Stimulated activated CD8-positive, alpha-beta memory T cell treated with anti-CD3 and anti-CD28 coated beads, Interleukin-4, amount 100 ng/mL, for 4 hours (primary cell): ENCODE measurements around the gene CD164L2.

ENCODE experiments used
- DNase-seq, 2 donors: peaks; one replicate each; pipeline ENCODE4 v3.0.0-alpha.2; 2020; ENCODE audit warnings: low read depth in 2 of 2, low spot score in 1 of 2

Gene CD164L2

GRCh38 chr1:27365372-27366112 lies 17.6 kb downstream of the CD164L2 start:
- peak; percentile 52 to 73 for DNase-seq

GRCh38 chr1:27364696-27365371 lies 18.3 kb downstream of the CD164L2 start:
- no peak for DNase-seq

GRCh38 chr1:27363766-27364695 lies 19.1 kb downstream of the CD164L2 start:
- DNase-seq = no peak

- DNase-seq = no peak
Observed at GRCh38 chr1:27361553-27361952, 21.6 kb downstream of the CD164L2 start.

- no peak for DNase-seq
Observed at GRCh38 chr1:27361044-27361402, 22.1 kb downstream of the CD164L2 start.

- no peak for DNase-seq
Observed at GRCh38 chr1:27360159-27361043, 22.7 kb downstream of the CD164L2 start.

GRCh38 chr1:27359822-27360158 lies 23.3 kb downstream of the CD164L2 start:
- DNase-seq = no peak

- DNase-seq = no peak
Observed at GRCh38 chr1:27358928-27359313, 24.2 kb downstream of the CD164L2 start.

- no peak for DNase-seq
Observed at GRCh38 chr1:27358038-27358927, 24.9 kb downstream of the CD164L2 start.

GRCh38 chr1:27357281-27358037 lies 25.7 kb downstream of the CD164L2 start:
- peak; percentile 54 to 61 for DNase-seq

GRCh38 chr1:27356619-27357280 lies 26.4 kb downstream of the CD164L2 start:
- no peak for DNase-seq

- DNase-seq = no peak
Observed at GRCh38 chr1:27356277-27356618, 26.9 kb downstream of the CD164L2 start.

GRCh38 chr1:27355683-27356082 lies 27.4 kb downstream of the CD164L2 start:
- no peak for DNase-seq

GRCh38 chr1:27353629-27354028 lies 29.5 kb downstream of the CD164L2 start:
- no peak for DNase-seq

GRCh38 chr1:27353166-27353565 lies 30.0 kb downstream of the CD164L2 start:
- no peak for DNase-seq

- DNase-seq = no peak
Observed at GRCh38 chr1:27351541-27352107, 31.5 kb downstream of the CD164L2 start.

- no peak for DNase-seq
Observed at GRCh38 chr1:27350663-27351540, 32.2 kb downstream of the CD164L2 start.
